GM12891 (cell line): ENCODE results near the gene ADIPOR2.

Source experiments
- DNase-seq: peaks from one replicate; pipeline ENCODE4 v3.0.0; 2011; ENCODE audit warnings: low spot score; ENCODE audit not compliant: insufficient read length
- FAIRE-seq: peaks from 2 replicates; lab custom pipeline; 2011; peaks lifted over from hg19 to GRCh38; lab: Jason Lieb, UNC
- PAX5 ChIP-seq: IDR thresholded peaks from 2 replicates; pipeline ENCODE4 v1.6.1; 2011; ENCODE audit warnings: low read length, moderate library complexity, mild to moderate bottlenecking; ENCODE audit not compliant: insufficient read depth, severe bottlenecking
- POLR2A ChIP-seq: IDR thresholded peaks from 2 replicates; pipeline ENCODE4 v1.6.1; 2011; ENCODE audit warnings: low read depth, low read length, control low read depth
- POLR2AphosphoS5 ChIP-seq: IDR thresholded peaks from 2 replicates; pipeline ENCODE4 v1.6.1; 2011; ENCODE audit warnings: low read depth, low read length, control low read depth
- POU2F2 ChIP-seq: IDR thresholded peaks from 2 replicates; pipeline ENCODE4 v1.6.1; 2011; ENCODE audit warnings: low read depth, mild to moderate bottlenecking, control low read depth, low read length, moderate library complexity
- SPI1 ChIP-seq: IDR thresholded peaks from 2 replicates; pipeline ENCODE4 v1.6.1; 2011; ENCODE audit warnings: low read depth, low read length, control low read depth
- TAF1 ChIP-seq: IDR thresholded peaks from 2 replicates; pipeline ENCODE4 v1.6.1; 2011; ENCODE audit warnings: low read depth, low read length, control low read depth

The ADIPOR2 gene

GRCh38 chr12:1804545-1805332 lies 113.9 kb downstream of the ADIPOR2 start:
- DNase-seq = peak; percentile 94
- TF ChIP-seq PAX5 = no peak
- TF ChIP-seq POLR2A = no peak
- peak; percentile 26; the same call in 1 of the 2 replicates for TF ChIP-seq SPI1
- TF ChIP-seq POLR2AphosphoS5 = no peak
- peak; percentile 97 for FAIRE-seq

- no peak for TF ChIP-seq POLR2A
- TF ChIP-seq PAX5 = no peak
- TF ChIP-seq TAF1 = no peak
- TF ChIP-seq POLR2AphosphoS5 = no peak
- TF ChIP-seq POU2F2 = no peak
- no peak for TF ChIP-seq SPI1
- DNase-seq (no peak), FAIRE-seq (no peak)
These were observed 114.7 kb downstream of the ADIPOR2 start for GRCh38 chr12:1805441-1806081.

GRCh38 chr12:1806301-1807086 lies 115.6 kb downstream of the ADIPOR2 start:
- no peak for DNase-seq
- TF ChIP-seq POLR2A (no peak), POU2F2 (no peak), PAX5 (no peak), TAF1 (no peak), POLR2AphosphoS5 (no peak), SPI1 (no peak)
- no peak for FAIRE-seq

- TF ChIP-seq POU2F2 = no peak
- TF ChIP-seq SPI1 = no peak
- TF ChIP-seq POLR2A = no peak
- no peak for TF ChIP-seq POLR2AphosphoS5
- no peak for TF ChIP-seq PAX5
- no peak for TF ChIP-seq TAF1
- FAIRE-seq (no peak), DNase-seq (no peak)
These were observed 116.4 kb downstream of the ADIPOR2 start for GRCh38 chr12:1807087-1807860.

- no peak for DNase-seq
- no peak for TF ChIP-seq SPI1
- TF ChIP-seq POU2F2 = no peak
- TF ChIP-seq TAF1 = no peak
- TF ChIP-seq POLR2AphosphoS5 = no peak
- TF ChIP-seq POLR2A = no peak
- TF ChIP-seq PAX5 = no peak
- no peak for FAIRE-seq
These were observed 117.3 kb downstream of the ADIPOR2 start for GRCh38 chr12:1808036-1808797.

- TF ChIP-seq SPI1 (no peak), POLR2AphosphoS5 (no peak), TAF1 (no peak), PAX5 (no peak), POLR2A (no peak), POU2F2 (no peak)
- DNase-seq = no peak
- FAIRE-seq = no peak
These were observed 118.1 kb downstream of the ADIPOR2 start for GRCh38 chr12:1808798-1809480.

- no peak for DNase-seq
- TF ChIP-seq POLR2A = no peak
- no peak for TF ChIP-seq POLR2AphosphoS5
- TF ChIP-seq SPI1 = no peak
- TF ChIP-seq POU2F2 = no peak
- no peak for TF ChIP-seq TAF1
- TF ChIP-seq PAX5 = no peak
- no peak for FAIRE-seq
These were observed 118.8 kb downstream of the ADIPOR2 start for GRCh38 chr12:1809591-1810190.
